ENCODE results near the gene PPA2.

DNA sequence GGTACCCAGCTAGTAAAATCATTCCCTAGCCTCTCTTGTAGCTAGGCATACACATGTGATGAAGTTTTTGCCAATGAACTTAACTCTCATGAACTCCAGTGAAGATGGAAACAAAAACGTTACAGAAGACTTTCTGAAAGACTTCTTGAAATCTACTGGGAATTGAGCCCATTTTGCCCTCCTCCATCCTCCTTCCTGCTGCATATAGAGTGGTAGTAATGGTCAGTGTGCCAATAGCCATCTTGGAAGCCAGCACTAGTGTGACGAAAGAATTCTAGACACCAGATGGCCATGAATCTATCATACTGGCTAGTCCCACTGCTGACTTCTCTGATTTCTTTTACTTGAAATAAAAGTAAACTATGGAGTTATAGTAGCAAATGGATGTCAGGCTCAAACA is 30.9 kb upstream of the PPA2 start:
- TF ChIP-seq, protein P1, sequence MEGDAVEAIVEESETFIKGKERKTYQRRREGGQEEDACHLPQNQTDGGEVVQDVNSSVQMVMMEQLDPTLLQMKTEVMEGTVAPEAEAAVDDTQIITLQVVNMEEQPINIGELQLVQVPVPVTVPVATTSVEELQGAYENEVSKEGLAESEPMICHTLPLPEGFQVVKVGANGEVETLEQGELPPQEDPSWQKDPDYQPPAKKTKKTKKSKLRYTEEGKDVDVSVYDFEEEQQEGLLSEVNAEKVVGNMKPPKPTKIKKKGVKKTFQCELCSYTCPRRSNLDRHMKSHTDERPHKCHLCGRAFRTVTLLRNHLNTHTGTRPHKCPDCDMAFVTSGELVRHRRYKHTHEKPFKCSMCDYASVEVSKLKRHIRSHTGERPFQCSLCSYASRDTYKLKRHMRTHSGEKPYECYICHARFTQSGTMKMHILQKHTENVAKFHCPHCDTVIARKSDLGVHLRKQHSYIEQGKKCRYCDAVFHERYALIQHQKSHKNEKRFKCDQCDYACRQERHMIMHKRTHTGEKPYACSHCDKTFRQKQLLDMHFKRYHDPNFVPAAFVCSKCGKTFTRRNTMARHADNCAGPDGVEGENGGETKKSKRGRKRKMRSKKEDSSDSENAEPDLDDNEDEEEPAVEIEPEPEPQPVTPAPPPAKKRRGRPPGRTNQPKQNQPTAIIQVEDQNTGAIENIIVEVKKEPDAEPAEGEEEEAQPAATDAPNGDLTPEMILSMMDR (IDR thresholded peaks at IDR 0.05; ENCODE audit: low read length) = no peak
- TF ChIP-seq EZH2 (IDR thresholded peaks at IDR 0.05; ENCODE audit: borderline replicate concordance, low read length) = no peak

All from OCI-LY1 (cell line).